H1 (cell line): ENCODE measurements around the gene CSTF2T.

ENCODE experiments used
- CEBPB ChIP-seq: IDR thresholded peaks from 2 replicates; pipeline ENCODE4 v1.6.1; 2012; ENCODE audit warnings: low read depth, low read length
- EZH2 ChIP-seq: fragments of 200-600 bp; sonication (generic); IDR thresholded peaks from 2 replicates; pipeline ENCODE4 v1.7.1; 2012; ENCODE audit warnings: low read depth, mild to moderate bottlenecking, moderate library complexity, low read length, inconsistent platforms; ENCODE audit not compliant: severe bottlenecking
- RFX5 ChIP-seq: IDR thresholded peaks from 2 replicates; pipeline ENCODE4 v1.6.1; 2011; ENCODE audit warnings: low read depth, low read length, improper control_type of control experiment, borderline replicate concordance
- SUZ12 ChIP-seq: fragments of 200-600 bp; sonication (generic); IDR thresholded peaks from 2 replicates; pipeline ENCODE4 v1.6.1; 2012; ENCODE audit warnings: mild to moderate bottlenecking, inconsistent platforms, low read length, moderate library complexity, mixed read lengths
- TF ChIP-seq, protein P1 (sequence below), 3 experiments: IDR thresholded peaks; 1 replicate in 2 of 3; 2 replicates in 1 of 3; pipeline versions ENCODE4 v1.5.1 to v1.6.1; 2011; ENCODE audit warnings: low read length in 3 of 3, mild to moderate bottlenecking in 3 of 3, inconsistent platforms in 2 of 3, low read depth in 1 of 3, moderate library complexity in 1 of 3; ENCODE audit not compliant: insufficient read depth in 1 of 3; ENCODE audit errors: control extremely low read depth in 1 of 3
- TF ChIP-seq, protein P2 (sequence below): IDR thresholded peaks from 2 replicates; pipeline ENCODE4 v1.6.1; 2011; ENCODE audit warnings: low read depth, mild to moderate bottlenecking, low read length; ENCODE audit not compliant: insufficient read depth

DNA sequence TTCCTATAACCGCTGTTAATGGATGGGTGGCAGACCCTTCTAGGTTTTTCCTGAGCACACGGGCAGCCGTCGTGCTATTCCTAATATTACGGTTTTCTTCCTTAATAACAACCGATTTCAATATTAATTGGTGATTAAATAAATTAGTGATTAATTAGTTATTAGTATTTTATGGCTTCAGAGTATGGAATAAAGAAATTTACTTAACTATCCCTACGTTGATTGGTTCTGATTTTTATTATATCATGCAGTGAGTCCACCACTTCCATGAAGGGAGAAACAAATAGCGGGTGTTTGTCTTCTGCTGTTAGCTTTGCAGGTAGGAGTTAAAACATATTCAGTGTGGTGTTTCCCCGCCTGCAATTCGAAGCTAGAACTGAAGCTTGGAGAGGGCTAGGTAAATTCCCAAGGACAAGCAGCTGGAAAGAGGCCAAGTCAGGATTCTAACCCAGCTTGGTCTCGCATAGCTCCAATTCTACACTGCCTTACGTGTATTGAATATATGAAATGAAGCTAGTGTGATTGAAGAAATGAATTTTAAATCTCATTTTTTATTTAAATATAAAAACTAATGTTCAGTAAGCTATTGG lies 928 bp upstream of the CSTF2T start:
- TF ChIP-seq, protein P1, sequence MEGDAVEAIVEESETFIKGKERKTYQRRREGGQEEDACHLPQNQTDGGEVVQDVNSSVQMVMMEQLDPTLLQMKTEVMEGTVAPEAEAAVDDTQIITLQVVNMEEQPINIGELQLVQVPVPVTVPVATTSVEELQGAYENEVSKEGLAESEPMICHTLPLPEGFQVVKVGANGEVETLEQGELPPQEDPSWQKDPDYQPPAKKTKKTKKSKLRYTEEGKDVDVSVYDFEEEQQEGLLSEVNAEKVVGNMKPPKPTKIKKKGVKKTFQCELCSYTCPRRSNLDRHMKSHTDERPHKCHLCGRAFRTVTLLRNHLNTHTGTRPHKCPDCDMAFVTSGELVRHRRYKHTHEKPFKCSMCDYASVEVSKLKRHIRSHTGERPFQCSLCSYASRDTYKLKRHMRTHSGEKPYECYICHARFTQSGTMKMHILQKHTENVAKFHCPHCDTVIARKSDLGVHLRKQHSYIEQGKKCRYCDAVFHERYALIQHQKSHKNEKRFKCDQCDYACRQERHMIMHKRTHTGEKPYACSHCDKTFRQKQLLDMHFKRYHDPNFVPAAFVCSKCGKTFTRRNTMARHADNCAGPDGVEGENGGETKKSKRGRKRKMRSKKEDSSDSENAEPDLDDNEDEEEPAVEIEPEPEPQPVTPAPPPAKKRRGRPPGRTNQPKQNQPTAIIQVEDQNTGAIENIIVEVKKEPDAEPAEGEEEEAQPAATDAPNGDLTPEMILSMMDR (IDR thresholded peaks at IDR 0.05; ENCODE audit: control extremely low read depth in 1 of 3, insufficient read depth in 1 of 3, low read depth in 1 of 3, low read length in 3 of 3): no peak
- TF ChIP-seq RFX5: no peak
- TF ChIP-seq, protein P2, sequence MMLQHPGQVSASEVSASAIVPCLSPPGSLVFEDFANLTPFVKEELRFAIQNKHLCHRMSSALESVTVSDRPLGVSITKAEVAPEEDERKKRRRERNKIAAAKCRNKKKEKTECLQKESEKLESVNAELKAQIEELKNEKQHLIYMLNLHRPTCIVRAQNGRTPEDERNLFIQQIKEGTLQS: no peak
- no peak for TF ChIP-seq CEBPB
- no peak for TF ChIP-seq SUZ12
- TF ChIP-seq EZH2: no peak
